Suprapubic skin (tissue), 3 donors: ENCODE measurements around the gene ZFAND3.

Experiments
- CTCF ChIP-seq, 2 donors: fragments of 200-600 bp in 1 of 2; fragments of 450-650 bp in 1 of 2; sonication (generic) in 1 of 2; IDR thresholded peaks; one replicate each; pipeline ENCODE4 v1.5.1; 2016 to 2019; ENCODE audit warnings: antibody characterized with exemption in 2 of 2, mild to moderate bottlenecking in 1 of 2, moderate library complexity in 1 of 2
- EP300 ChIP-seq: sonication (generic); formaldehyde crosslinking; IDR thresholded peaks from one replicate; pipeline ENCODE4 v1.6.1; 2017; ENCODE audit warnings: antibody characterized with exemption
- POLR2A ChIP-seq, 2 donors: fragments of 450-650 bp; IDR thresholded peaks; one replicate each; pipeline ENCODE4 v1.6.1; 2017; ENCODE audit warnings: antibody characterized with exemption in 2 of 2, mild to moderate bottlenecking in 2 of 2, moderate library complexity in 2 of 2

- TF ChIP-seq CTCF (IDR thresholded peaks at IDR 0.05), result no peak
- TF ChIP-seq POLR2A (IDR thresholded peaks at IDR 0.05), result no peak
- no peak for TF ChIP-seq EP300
These were observed 340.1 kb downstream of the ZFAND3 start for GRCh38 chr6:38159596-38159995.
